Panc1 (cell line): ENCODE data around the gene ARMC2. TPM values are rescaled to one million over a fixed set of nuclear protein-coding genes. Genes with fewer than 3 reads are reported as not detected.

Experiments used
- ATAC-seq: fragments of 200-7000 bp; cut with Tn5 transposase; 2 replicates; pipeline ENCODE4 v1.9.1; 2020; ENCODE audit warnings: mild to moderate bottlenecking, moderate library complexity
- BruUV-seq: library from RNA; stranded (reverse); fragments of 400-500 nt; replicated peaks from 2 replicates; lab custom pipeline; 2021; lab: Mats Ljungman, UMichigan
- CTCF ChIA-PET: fragments of 300-600 bp; sonication (Branson Sonifier 250); formaldehyde crosslinking; loops from one replicate; lab custom pipeline; 2022; ENCODE audit warnings: antibody characterized with exemption; lab: Charles Lee
- POLR2A ChIA-PET: fragments of 300-600 bp; sonication (Branson Sonifier 250); formaldehyde crosslinking; loops from one replicate; lab custom pipeline; 2022; ENCODE audit warnings: antibody characterized with exemption; lab: Charles Lee
- DNase-seq: peaks from one replicate; pipeline ENCODE4 v3.0.0-alpha.2; 2010; ENCODE audit warnings: low read depth, low spot score
- H3K27ac ChIP-seq: 2 replicates; pipeline ENCODE4 v1.5.1; 2011; ENCODE audit warnings: mild to moderate bottlenecking, low read length, inconsistent platforms
- H3K27me3 ChIP-seq: fragments of 200-500 bp; sonication (Bioruptor generic); 2 replicates; pipeline ENCODE4 v1.6.0; 2014; ENCODE audit warnings: low read length, inconsistent platforms; ENCODE audit not compliant: control insufficient read depth, insufficient read depth
- H3K36me3 ChIP-seq: fragments of 200-500 bp; sonication (Bioruptor generic); 2 replicates; pipeline ENCODE4 v1.5.1; 2014; ENCODE audit warnings: inconsistent platforms, mild to moderate bottlenecking, low read length, moderate library complexity; ENCODE audit not compliant: control insufficient read depth, insufficient read depth
- H3K4me1 ChIP-seq: 2 replicates; pipeline ENCODE4 v1.5.1; 2011; ENCODE audit warnings: inconsistent platforms, mild to moderate bottlenecking, low read length, moderate library complexity; ENCODE audit not compliant: control insufficient read depth, insufficient read depth
- H3K4me3 ChIP-seq, 2 experiments: 2 replicates each; pipeline ENCODE4 v1.5.1; 2011 to 2012; ENCODE audit warnings: low read depth in 2 of 2, low read length in 2 of 2, mild to moderate bottlenecking in 2 of 2, inconsistent platforms in 1 of 2, moderate library complexity in 1 of 2
- H3K9me3 ChIP-seq: fragments of 200-500 bp; sonication (Bioruptor generic); 2 replicates; pipeline ENCODE4 v1.5.1; 2014; ENCODE audit warnings: low read depth, mild to moderate bottlenecking, inconsistent platforms, low read length, moderate library complexity; ENCODE audit not compliant: control insufficient read depth, insufficient read depth
- CTCF ChIP-seq: fragments of 450-650 bp; IDR thresholded peaks from 2 replicates; pipeline ENCODE4 v1.5.1; 2017; ENCODE audit warnings: mild to moderate bottlenecking
- POLR2AphosphoS5 ChIP-seq: IDR thresholded peaks from 2 replicates; pipeline ENCODE4 v1.6.1; 2012; ENCODE audit warnings: mild to moderate bottlenecking, low read depth, low read length, moderate library complexity
- SIN3A ChIP-seq: IDR thresholded peaks from 2 replicates; pipeline ENCODE4 v1.6.1; 2012; ENCODE audit warnings: low read depth, mild to moderate bottlenecking, low read length, moderate library complexity, borderline replicate concordance; ENCODE audit not compliant: insufficient read depth
- TCF7L2 ChIP-seq: IDR thresholded peaks from 2 replicates; pipeline ENCODE4 v1.6.1; 2011; ENCODE audit warnings: mild to moderate bottlenecking, low read depth, low read length, inconsistent platforms
- in situ Hi-C: cut with HindIII; loops from 2 replicates; pipeline ENCODE4 v1.10.0; 2016; ENCODE audit warnings: low sequenced_read_pairs, low pct_unique_long_range_greater_than_20kb
- intact Hi-C: fragments of 100-400 bp; cut with micrococcal nuclease; formaldehyde crosslinking; loops from one replicate; pipeline ENCODE4 v1.10.0; 2022; ENCODE audit not compliant: unreplicated experiment
- total RNA-seq: library from RNA; stranded (reverse); gene quantifications from one replicate; pipeline ENCODE4 v1.2.1, GENCODE V29; 2021; ENCODE audit not compliant: unreplicated experiment
- TF ChIP-seq, protein P1 (sequence below), 2 experiments: IDR thresholded peaks; 2 replicates each; pipeline ENCODE4 v1.6.1; 2011 to 2012; ENCODE audit warnings: low read depth in 2 of 2, control low read depth in 1 of 2, low read length in 1 of 2, mild to moderate bottlenecking in 1 of 2, moderate library complexity in 1 of 2; ENCODE audit not compliant: insufficient read depth in 1 of 2

The ARMC2 gene
- total RNA-seq, 1 experiment from 2014 or later: 9.3 TPM

- Histone ChIP-seq H3K4me3 (no peak overlapping the region), H3K4me1 (no peaks in the 10 kb centered on the region), H3K27me3 (no peaks in the 10 kb centered on the region), H3K36me3 (no peaks in the 10 kb centered on the region), H3K27ac (no peak overlapping the region), H3K9me3 (no peaks in the 10 kb centered on the region)
- CTCF ChIA-PET: no interaction called here
- no peak; the same call in 1 of the 2 replicates for ATAC-seq
- POLR2A ChIA-PET: no interaction called here
- in situ Hi-C loops (no loop called here), intact Hi-C loops (no loop called here)
- DNase-seq: no peak
- BruUV-seq: no TSS peak
- TF ChIP-seq, protein P1, sequence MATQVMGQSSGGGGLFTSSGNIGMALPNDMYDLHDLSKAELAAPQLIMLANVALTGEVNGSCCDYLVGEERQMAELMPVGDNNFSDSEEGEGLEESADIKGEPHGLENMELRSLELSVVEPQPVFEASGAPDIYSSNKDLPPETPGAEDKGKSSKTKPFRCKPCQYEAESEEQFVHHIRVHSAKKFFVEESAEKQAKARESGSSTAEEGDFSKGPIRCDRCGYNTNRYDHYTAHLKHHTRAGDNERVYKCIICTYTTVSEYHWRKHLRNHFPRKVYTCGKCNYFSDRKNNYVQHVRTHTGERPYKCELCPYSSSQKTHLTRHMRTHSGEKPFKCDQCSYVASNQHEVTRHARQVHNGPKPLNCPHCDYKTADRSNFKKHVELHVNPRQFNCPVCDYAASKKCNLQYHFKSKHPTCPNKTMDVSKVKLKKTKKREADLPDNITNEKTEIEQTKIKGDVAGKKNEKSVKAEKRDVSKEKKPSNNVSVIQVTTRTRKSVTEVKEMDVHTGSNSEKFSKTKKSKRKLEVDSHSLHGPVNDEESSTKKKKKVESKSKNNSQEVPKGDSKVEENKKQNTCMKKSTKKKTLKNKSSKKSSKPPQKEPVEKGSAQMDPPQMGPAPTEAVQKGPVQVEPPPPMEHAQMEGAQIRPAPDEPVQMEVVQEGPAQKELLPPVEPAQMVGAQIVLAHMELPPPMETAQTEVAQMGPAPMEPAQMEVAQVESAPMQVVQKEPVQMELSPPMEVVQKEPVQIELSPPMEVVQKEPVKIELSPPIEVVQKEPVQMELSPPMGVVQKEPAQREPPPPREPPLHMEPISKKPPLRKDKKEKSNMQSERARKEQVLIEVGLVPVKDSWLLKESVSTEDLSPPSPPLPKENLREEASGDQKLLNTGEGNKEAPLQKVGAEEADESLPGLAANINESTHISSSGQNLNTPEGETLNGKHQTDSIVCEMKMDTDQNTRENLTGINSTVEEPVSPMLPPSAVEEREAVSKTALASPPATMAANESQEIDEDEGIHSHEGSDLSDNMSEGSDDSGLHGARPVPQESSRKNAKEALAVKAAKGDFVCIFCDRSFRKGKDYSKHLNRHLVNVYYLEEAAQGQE (IDR thresholded peaks at IDR 0.05; ENCODE audit: insufficient read depth in 1 of 2, low read depth in 2 of 2, low read length in 1 of 2): no peak
- no peak for TF ChIP-seq TCF7L2
Measured at GRCh38 chr6:108884211-108885059, 36.2 kb downstream of the ARMC2 start.

DNA sequence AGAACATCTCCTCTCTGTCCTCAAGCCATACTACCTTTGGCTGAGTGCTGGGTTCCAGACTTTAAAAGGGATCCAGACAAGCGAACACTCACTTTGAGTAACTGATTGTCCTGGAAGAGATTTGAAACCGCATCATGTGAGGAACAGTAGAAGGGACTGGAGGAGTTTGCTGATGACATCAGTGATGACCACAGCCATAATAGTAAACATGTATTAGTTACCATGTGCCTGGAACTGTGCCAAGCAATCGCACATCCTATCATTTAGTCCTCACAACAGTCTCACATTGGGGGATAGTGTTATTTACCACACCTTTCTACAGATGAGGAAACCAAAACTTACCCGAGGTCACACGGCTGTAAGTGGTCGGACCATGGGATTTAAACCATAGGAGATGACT lies 39.8 kb downstream of the ARMC2 start:
- no peak for DNase-seq
- Histone ChIP-seq H3K36me3 (no peaks in the 10 kb centered on the region), H3K9me3 (no peaks in the 10 kb centered on the region), H3K4me3 (no peak overlapping the region), H3K27me3 (no peaks in the 10 kb centered on the region), H3K27ac (no peak overlapping the region), H3K4me1 (no peaks in the 10 kb centered on the region)
- intact Hi-C loops (no loop called here), in situ Hi-C loops (no loop called here)
- ChIA-PET POLR2A (no interaction called here), CTCF (no interaction called here)
- no peak for ATAC-seq
- no peak for TF ChIP-seq POLR2AphosphoS5
- TF ChIP-seq SIN3A: no peak
- no peak for TF ChIP-seq CTCF
- no TSS peak for BruUV-seq

DNA sequence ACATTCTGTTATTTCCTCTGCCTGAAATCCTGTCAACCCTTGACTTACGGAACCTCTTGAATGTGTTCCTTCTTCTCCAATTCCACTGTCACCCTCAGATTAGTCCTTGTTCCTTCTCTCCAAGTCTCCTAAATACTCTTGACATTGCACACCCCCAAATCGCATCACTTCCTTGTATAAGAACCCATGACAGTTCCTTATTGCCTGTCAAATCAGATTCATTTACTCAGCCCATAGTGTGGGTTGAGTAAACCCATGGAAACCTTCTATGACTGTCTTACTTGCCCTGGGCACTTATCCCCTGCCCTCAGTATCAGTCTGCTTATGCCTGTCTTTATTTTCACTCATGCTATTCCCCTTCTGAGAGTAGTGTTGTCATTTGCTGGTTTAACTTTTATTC lies 40.5 kb downstream of the ARMC2 start:
- ChIA-PET POLR2A (no interaction called here), CTCF (no interaction called here)
- ATAC-seq (no peak), DNase-seq (no peak)
- intact Hi-C loops: no loop called here
- Histone ChIP-seq H3K4me1 (no peaks in the 10 kb centered on the region), H3K4me3 (no peak overlapping the region), H3K27me3 (no peaks in the 10 kb centered on the region), H3K36me3 (no peaks in the 10 kb centered on the region), H3K9me3 (no peaks in the 10 kb centered on the region), H3K27ac (no peak overlapping the region)
- TF ChIP-seq TCF7L2 (no peak), CTCF (no peak), POLR2AphosphoS5 (no peak), SIN3A (no peak)
- TF ChIP-seq, protein P1 (IDR thresholded peaks at IDR 0.05; ENCODE audit: insufficient read depth in 1 of 2, low read depth in 2 of 2, low read length in 1 of 2): no peak
- in situ Hi-C loops: no loop called here
- BruUV-seq: no TSS peak
